ENCODE results near the gene RASSF8. TPM values are rescaled to one million over a fixed set of nuclear protein-coding genes. Genes with fewer than 3 reads are reported as not detected.

The RASSF8 gene
- polyA plus RNA-seq, 1 donor (not counting 4 experiments of a cell fraction or from before 2014, with no cell fraction given) = 10.5 TPM

DNA sequence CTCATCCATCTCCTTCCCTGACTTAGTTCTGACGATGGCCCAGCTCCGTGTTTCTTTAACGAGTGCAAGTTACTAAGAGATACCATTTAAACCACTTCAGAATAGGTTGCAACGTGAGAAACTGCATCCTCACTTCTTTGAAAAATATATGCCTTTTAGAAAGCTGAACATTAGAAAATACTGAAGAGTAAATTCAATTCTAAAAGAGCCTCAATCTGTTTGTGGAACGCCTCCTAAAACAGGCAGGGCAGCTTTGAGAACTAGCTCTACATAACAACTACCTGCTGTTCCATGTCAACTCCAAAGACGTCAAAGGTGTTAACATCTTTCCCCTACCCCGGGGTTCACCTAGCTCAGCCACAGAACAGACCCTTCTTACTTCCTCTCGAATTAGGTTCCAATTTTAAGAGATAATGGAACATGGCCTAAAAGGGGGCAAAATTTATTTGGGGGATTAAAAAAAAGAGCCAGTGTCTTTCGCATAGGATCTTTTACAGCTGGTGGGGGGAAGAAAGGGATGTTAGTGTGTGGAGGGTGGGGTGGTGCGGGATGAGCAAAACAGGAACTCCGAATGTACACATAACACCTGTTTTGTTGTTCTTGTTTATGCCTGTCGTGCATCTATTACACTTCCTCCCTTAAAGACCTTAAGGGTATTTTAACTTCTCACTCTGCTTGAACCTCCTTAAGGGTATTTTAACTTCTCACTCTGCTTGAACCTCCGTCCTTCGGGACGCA is 163.0 kb downstream of the RASSF8 start:
- no peaks in the 10 kb centered on the region for H3K36me3 ChIP-seq (ENCODE audit: control insufficient read depth in 2 of 2, extremely low read depth in 1 of 2, insufficient read depth in 2 of 2, low read length in 2 of 2)
- peak overlapping the region; percentile 62 for H3K9ac ChIP-seq (ENCODE audit: control insufficient read depth, extremely low read depth, insufficient read depth, low read length)
- H3K79me2 ChIP-seq (ENCODE audit: control insufficient read depth, insufficient read depth, low read length) = no peaks in the 10 kb centered on the region
- TF ChIP-seq, protein P1, sequence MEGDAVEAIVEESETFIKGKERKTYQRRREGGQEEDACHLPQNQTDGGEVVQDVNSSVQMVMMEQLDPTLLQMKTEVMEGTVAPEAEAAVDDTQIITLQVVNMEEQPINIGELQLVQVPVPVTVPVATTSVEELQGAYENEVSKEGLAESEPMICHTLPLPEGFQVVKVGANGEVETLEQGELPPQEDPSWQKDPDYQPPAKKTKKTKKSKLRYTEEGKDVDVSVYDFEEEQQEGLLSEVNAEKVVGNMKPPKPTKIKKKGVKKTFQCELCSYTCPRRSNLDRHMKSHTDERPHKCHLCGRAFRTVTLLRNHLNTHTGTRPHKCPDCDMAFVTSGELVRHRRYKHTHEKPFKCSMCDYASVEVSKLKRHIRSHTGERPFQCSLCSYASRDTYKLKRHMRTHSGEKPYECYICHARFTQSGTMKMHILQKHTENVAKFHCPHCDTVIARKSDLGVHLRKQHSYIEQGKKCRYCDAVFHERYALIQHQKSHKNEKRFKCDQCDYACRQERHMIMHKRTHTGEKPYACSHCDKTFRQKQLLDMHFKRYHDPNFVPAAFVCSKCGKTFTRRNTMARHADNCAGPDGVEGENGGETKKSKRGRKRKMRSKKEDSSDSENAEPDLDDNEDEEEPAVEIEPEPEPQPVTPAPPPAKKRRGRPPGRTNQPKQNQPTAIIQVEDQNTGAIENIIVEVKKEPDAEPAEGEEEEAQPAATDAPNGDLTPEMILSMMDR (optimal IDR thresholded peaks at IDR 0.05 in 1 of 3, IDR thresholded peaks at IDR 0.05 in 1 of 3, conservative IDR thresholded peaks at IDR 0.05 in 1 of 3; ENCODE audit: extremely low read depth in 1 of 3, insufficient read depth in 2 of 3, low read length in 3 of 3) = no peak
- peak; percentile 62 for TF ChIP-seq EZH2 (IDR thresholded peaks at IDR 0.05; ENCODE audit: low read length)
- H3K9me3 ChIP-seq (ENCODE audit: control insufficient read depth, low read depth, low read length) = no peaks in the 10 kb centered on the region
- peak overlapping the region; percentile 67 for H2AFZ ChIP-seq (ENCODE audit: control insufficient read depth, low read length)
- H3K4me3 ChIP-seq (ENCODE audit: control insufficient read depth in 2 of 3, extremely low read depth in 1 of 3, insufficient read depth in 2 of 3, low read depth in 1 of 3, low read length in 3 of 3) = peak overlapping the region; percentile 45 to 69 (median 66)
- DNase-seq (ENCODE audit: low read depth, low spot score) = no peak
- H3K4me1 ChIP-seq (ENCODE audit: control insufficient read depth, extremely low read depth, insufficient read depth, low read length) = peaks cover 12% of the 10 kb centered on the region
- peaks cover 21% of the 10 kb centered on the region for H3K27me3 ChIP-seq (ENCODE audit: control insufficient read depth, extremely low read depth, insufficient read depth, low read length)
- FAIRE-seq = peak; percentile 34
- no peaks in the 10 kb centered on the region for H4K20me1 ChIP-seq (ENCODE audit: control insufficient read depth, extremely low read depth, insufficient read depth, low read length)
- H3K27ac ChIP-seq (ENCODE audit: control insufficient read depth, insufficient read depth, low read length) = no peak overlapping the region
- dilution Hi-C loops (cut with MboI; ENCODE audit: extremely low pct_ligation_motif_present, low sequenced_read_pairs) = no loop called here
- H3K9me1 ChIP-seq (ENCODE audit: control insufficient read depth, extremely low read depth, insufficient read depth, low read length) = no peaks in the 10 kb centered on the region
- peak overlapping the region; percentile 76 for H3K4me2 ChIP-seq (ENCODE audit: control insufficient read depth, extremely low read depth, insufficient read depth, low read depth, low read length)

DNA sequence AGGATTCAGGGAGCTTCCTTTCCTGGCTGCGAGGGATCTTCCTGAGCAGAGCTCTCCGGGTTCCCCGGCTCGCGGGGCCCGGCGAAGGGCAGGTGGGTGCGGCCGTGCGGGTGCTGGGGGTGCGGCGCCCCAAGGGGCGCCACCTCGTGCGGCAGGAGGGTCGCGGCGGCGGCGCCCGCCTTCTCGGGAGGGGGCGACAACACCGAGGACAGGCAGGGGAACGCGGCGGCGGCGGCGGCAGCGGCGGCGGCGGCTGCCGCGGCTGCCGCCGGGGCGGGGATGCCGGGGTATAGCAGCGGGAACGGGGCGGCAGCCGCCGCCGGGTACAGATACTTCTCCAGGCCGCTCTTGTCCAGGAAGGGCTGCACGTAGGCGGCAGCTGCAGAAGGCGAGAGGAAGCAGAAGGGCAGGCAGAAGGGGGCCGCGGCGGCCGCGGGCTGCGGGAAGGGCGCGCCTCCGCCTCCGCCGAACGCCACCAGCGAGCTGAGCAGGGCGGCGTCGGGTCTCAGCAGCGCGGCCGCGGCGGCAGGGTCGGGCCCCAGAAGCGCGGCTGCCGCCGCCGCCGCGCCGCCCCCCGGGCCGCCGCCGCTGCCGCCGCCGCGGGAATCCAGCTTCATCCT is 163.7 kb downstream of the RASSF8 start:
- TF ChIP-seq EZH2 (IDR thresholded peaks at IDR 0.05; ENCODE audit: low read length) = no peak
- TF ChIP-seq, protein P1 (optimal IDR thresholded peaks at IDR 0.05 in 1 of 3, IDR thresholded peaks at IDR 0.05 in 1 of 3, conservative IDR thresholded peaks at IDR 0.05 in 1 of 3; ENCODE audit: extremely low read depth in 1 of 3, insufficient read depth in 2 of 3, low read length in 3 of 3) = peak in 1 of 3 experiments; percentile 6
- DNase-seq (ENCODE audit: low read depth, low spot score) (no peak), FAIRE-seq (no peak)
- Histone ChIP-seq H3K4me3 (ENCODE audit: control insufficient read depth in 2 of 3, extremely low read depth in 1 of 3, insufficient read depth in 2 of 3, low read depth in 1 of 3, low read length in 3 of 3) (peak overlapping the region; percentile 45 to 74 (median 66)), H3K4me1 (ENCODE audit: control insufficient read depth, extremely low read depth, insufficient read depth, low read length) (peaks cover 13% of the 10 kb centered on the region), H4K20me1 (ENCODE audit: control insufficient read depth, extremely low read depth, insufficient read depth, low read length) (no peaks in the 10 kb centered on the region), H3K4me2 (ENCODE audit: control insufficient read depth, extremely low read depth, insufficient read depth, low read depth, low read length) (peak overlapping the region; percentile 95), H3K9ac (ENCODE audit: control insufficient read depth, extremely low read depth, insufficient read depth, low read length) (peak overlapping the region; percentile 62), H2AFZ (ENCODE audit: control insufficient read depth, low read length) (peak overlapping the region; percentile 67), H3K36me3 (ENCODE audit: control insufficient read depth in 2 of 2, extremely low read depth in 1 of 2, insufficient read depth in 2 of 2, low read length in 2 of 2) (no peaks in the 10 kb centered on the region), H3K9me1 (ENCODE audit: control insufficient read depth, extremely low read depth, insufficient read depth, low read length) (no peaks in the 10 kb centered on the region), H3K27me3 (ENCODE audit: control insufficient read depth, extremely low read depth, insufficient read depth, low read length) (peaks cover 21% of the 10 kb centered on the region), H3K27ac (ENCODE audit: control insufficient read depth, insufficient read depth, low read length) (no peak overlapping the region), H3K79me2 (ENCODE audit: control insufficient read depth, insufficient read depth, low read length) (no peaks in the 10 kb centered on the region), H3K9me3 (ENCODE audit: control insufficient read depth, low read depth, low read length) (no peaks in the 10 kb centered on the region)
- dilution Hi-C loops (cut with MboI; ENCODE audit: extremely low pct_ligation_motif_present, low sequenced_read_pairs) = no loop called here

Measured in keratinocyte (primary cell).